ENCODE data around the gene MED12L.

The MED12L gene

DNA sequence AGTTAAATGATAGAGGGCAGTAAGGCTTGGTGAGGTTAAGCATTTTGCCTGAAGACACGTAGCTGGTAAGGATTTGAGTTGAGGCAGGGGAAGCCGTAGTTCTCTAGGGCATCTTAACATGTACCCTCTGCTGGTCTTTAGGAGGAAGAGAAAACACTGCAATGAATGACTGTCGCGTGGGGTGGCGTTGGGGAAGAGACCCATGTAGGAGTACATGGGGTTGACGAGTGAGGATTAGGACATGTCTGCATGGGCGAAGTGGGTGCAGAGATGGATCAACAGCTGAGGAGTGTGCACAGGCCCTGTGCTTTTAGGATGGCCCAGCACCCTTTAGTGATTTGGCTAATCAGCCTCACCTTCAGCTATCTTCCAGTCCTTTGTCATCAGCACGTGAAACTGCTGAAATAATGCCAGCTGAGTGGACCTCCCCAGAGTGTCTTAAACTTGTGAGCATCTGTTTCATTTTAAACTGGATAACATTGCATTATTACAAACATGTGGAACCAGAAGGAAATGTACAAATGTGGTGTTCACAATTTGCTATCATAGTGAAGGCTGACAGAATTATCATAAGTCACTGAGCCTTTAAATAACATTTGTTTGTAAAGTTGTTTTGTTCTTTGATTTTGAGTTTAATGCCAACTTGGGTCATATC, 177.5 kb downstream of the MED12L start:
- no peak for DNase-seq (ENCODE audit: low read depth)

- DNase-seq (ENCODE audit: low read depth): no peak
Observed at GRCh38 chr3:151264605-151265004, 179.1 kb downstream of the MED12L start.

- no peak for DNase-seq (ENCODE audit: low read depth)
Observed at GRCh38 chr3:151265166-151265565, 179.7 kb downstream of the MED12L start.

GRCh38 chr3:151265866-151266265, 180.4 kb downstream of the MED12L start:
- DNase-seq (ENCODE audit: low read depth): no peak

GRCh38 chr3:151267066-151267465, 181.6 kb downstream of the MED12L start:
- no peak for DNase-seq (ENCODE audit: low read depth)

- no peak for DNase-seq (ENCODE audit: low read depth)
Observed at GRCh38 chr3:151268267-151269235, 183.1 kb downstream of the MED12L start.

DNA sequence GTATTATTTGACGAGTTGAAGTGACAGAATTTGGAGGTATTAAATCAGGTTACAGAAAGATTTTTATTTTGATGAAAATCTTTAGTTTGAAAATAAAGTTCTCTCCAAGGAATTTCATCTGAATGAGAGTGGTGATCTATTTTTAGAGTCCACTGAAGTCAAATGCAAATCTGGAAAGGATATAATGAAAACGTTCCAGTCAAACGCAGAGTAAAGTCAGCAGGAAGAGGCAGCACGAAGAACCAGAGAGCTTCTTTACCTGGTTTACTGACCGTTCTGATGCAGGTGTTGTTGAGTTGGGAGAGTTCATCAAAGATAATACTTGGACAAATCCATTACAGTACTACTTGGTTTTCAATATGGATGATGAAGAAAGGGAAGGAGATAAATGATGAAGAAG, 184.2 kb downstream of the MED12L start:
- DNase-seq (ENCODE audit: low read depth): no peak

GRCh38 chr3:151275091-151275490, 189.6 kb downstream of the MED12L start:
- no peak for DNase-seq (ENCODE audit: low read depth)

DNA sequence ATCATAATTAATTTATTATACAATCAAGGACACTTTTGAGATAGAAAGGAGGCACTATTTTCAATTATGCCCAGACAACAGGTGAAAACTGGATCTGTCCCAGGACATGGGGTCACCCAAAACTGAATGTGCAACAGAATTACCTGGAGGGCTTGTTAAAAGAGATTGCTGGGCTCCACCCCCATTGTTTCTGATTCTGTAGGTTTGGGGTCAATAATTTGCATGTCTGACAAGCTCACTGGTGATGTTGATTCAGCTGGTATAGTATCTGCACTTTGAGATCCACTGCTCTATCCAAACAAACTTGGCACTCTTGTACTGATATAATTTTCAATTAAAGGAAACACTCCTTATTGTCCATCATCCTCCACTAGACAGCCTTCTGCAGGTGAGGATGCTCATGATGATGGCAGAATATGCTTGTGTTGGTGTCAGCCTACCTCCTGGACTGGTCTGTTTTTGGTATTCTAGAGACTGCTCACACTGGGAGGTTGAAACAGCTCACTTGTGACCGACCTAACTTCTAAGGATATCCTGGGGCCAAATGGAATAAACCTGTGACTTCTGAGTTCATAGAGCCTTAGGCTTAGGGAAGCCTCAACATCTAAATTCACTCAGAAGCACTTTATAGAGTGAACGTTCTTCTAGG, 190.7 kb downstream of the MED12L start:
- no peak for DNase-seq (ENCODE audit: low read depth)

DNA sequence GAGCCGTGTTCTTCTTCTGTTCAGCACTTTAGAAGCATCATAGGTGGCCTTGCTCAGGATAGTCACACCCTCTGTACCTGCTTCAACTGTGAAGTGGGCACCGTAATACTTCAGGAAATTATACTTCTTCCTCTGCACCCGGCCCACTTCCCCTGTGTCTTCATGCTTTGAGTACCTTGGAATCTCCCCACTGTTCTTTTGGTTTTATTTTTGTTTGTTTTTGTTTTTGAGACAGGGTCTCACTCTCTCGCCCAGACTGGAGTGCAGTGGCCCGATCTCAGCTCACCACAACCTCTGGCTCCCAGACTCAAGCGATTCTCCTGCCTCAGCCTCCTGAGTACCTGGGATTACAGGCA, 191.2 kb downstream of the MED12L start:
- DNase-seq (ENCODE audit: low read depth): no peak

- no peak for DNase-seq (ENCODE audit: low read depth)
Observed at GRCh38 chr3:151278230-151278629, 192.8 kb downstream of the MED12L start, which contains the start of gene P2RY14. P2RY14 (minus strand) TSS chr3:151278542; CDS start chr3:151214316, 64,226 bp downstream.

- no peak for DNase-seq (ENCODE audit: low read depth)
Observed at GRCh38 chr3:151281671-151282324, 196.3 kb downstream of the MED12L start.

GRCh38 chr3:151282921-151283320, 197.5 kb downstream of the MED12L start:
- DNase-seq (ENCODE audit: low read depth): no peak

DNA sequence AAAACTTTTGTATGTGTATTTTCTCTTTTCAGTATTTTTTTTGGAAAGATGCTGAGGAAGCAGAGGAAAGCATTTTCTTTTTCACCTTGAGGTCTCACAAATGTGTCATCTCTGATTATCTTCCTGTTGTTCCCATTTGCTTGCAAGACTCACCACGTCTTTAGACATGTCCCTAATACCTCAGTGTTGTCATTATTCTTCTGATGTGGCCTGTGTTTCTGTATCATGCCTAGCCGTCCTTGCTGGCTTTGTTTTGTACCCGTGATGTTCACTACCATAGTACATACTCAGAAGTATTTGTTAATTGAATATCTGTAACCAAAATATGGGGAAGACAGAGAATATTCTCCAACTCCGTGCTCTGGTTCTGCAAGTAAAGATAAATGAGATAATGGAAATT, 197.9 kb downstream of the MED12L start:
- DNase-seq (ENCODE audit: low read depth): no peak

- no peak for DNase-seq (ENCODE audit: low read depth)
Observed at GRCh38 chr3:151283907-151284461, 198.5 kb downstream of the MED12L start.

DNA sequence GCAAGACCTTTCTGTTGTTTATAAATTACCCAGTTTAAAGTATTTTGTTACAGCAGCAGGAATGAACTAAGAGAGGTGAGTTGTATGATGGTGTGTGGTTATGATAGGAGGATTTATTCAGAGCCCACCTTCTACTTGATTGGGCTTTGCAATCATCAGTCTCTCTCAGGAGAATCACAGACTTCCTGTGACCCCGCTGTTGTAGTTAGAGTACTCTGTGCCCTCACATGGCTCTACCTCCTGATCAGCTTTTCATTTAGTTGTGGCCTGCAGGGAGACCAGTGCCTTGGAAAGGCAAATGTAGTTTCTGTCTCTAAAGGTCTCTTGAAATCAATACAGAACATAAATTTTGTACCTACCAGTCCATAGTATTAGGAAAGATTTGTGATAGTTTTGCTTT, 200.5 kb downstream of the MED12L start:
- DNase-seq (ENCODE audit: low read depth): no peak

- DNase-seq (ENCODE audit: low read depth): no peak
Observed at GRCh38 chr3:151289445-151289844, 204.0 kb downstream of the MED12L start.

DNA sequence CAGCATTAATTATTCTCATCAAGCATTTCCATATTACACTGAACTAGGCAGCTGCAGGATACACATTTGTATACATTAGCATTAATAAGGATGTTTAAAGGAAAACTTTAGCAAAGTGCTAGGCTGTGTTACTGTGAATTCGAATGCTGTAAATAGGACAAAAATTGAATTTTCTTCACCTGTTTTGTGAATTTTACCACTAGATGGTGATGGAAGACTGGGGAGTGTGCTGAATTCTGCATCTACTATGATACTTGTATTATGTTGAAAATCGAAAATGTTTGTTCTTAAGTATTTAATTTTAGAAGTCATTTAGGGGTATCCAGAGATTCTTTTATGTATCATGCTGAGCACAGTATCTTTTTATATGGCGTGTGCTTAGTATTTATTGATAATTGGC, 205.2 kb downstream of the MED12L start:
- no peak for DNase-seq (ENCODE audit: low read depth)

DNA sequence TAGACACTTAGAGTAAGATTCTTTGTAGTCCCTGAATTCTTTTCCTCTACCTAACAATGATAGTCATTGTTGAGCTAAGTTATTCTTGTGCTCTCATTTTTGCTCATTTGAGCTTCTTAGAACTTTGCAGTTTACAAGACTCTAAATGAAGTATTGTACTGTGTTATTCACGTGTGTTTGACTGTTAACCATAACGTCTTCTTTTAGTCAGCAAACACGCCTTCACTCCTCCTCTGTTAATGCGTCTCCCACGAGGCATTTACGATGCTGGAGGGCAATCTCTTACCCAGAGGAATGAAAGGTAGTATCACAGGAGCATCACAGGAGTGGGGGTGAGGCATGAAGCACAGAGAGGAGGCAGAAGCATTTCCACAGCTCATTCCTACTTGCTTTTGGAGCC, 207.7 kb downstream of the MED12L start:
- no peak for DNase-seq (ENCODE audit: low read depth)

- DNase-seq (ENCODE audit: low read depth): no peak
Observed at GRCh38 chr3:151296226-151296625, 210.8 kb downstream of the MED12L start.

DNA sequence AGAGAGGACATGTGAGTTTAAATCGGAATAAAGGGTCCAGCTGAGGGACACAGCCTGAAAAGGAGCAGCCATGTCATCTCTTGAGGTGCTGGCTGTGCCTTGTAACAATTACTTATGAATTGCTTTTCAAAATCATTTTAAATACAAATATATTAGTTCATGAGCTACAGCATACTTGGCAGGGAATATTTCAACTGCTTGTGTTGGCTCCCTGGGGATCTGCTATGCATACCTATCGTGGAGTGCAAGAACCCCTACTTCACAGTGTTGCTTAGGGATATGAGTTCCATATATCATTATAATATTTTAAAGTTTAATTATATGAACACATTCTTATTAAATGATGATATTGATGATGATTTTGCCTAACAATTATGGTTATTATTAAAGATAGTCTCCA, 212.0 kb downstream of the MED12L start:
- DNase-seq (ENCODE audit: low read depth): no peak

GRCh38 chr3:151299006-151299405, 213.5 kb downstream of the MED12L start:
- DNase-seq (ENCODE audit: low read depth): no peak

Data from stimulated activated CD8-positive, alpha-beta memory T cell treated with anti-CD3 and anti-CD28 coated beads, Interleukin-12 subunit alpha, Interleukin-12 subunit beta, amount 100 ng/mL, for 1 hour (primary cell).